Measurements from ENCODE around the gene DACH1. TPM values are rescaled to one million over a fixed set of nuclear protein-coding genes. Genes with fewer than 3 reads are reported as not detected.

The DACH1 gene
- polyA plus RNA-seq, 3 donors: 0.03 to 0.69 (median 0.26) TPM

- peaks cover 0 to 2% (median 0%) of the 10 kb centered on the region in 7 donors for H3K9me3 Mint-ChIP-seq
- H4K20me1 ChIP-seq (ENCODE audit: insufficient read depth, low read length): no peaks in the 10 kb centered on the region
- no peak overlapping the region for H3K9ac ChIP-seq (ENCODE audit: insufficient read depth, low read length, poor library complexity, severe bottlenecking)
- no peak for DNase-seq
- H3K79me2 ChIP-seq (ENCODE audit: insufficient read depth, low read length): peaks cover 54% of the 10 kb centered on the region
- no peaks in the 10 kb centered on the region for H3K9me3 ChIP-seq (replicated peaks in 1 of 2; ENCODE audit: control insufficient read depth in 1 of 2, insufficient read depth in 1 of 2, low read length in 2 of 2)
- intact Hi-C loops (cut with micrococcal nuclease): no loop called here
- no peak overlapping the region for H3K4me3 Mint-ChIP-seq
- no peak overlapping the region for H2AFZ ChIP-seq (ENCODE audit: insufficient read depth, low read depth, low read length, poor library complexity, severe bottlenecking)
- 100% methylated on average over 2 of the region's 8 CpGs for WGBS (ENCODE audit: insufficient coverage)
- no peaks in the 10 kb centered on the region for H3K27me3 ChIP-seq (ENCODE audit: control insufficient read depth in 2 of 2, insufficient read depth in 2 of 2, low read length in 2 of 2)
- no peak overlapping the region for H3K27ac Mint-ChIP-seq
- no peaks in the 10 kb centered on the region for H3K36me3 ChIP-seq (replicated peaks in 1 of 2; ENCODE audit: control insufficient read depth in 1 of 2, insufficient read depth in 2 of 2, low read length in 2 of 2)
- H3K4me3 ChIP-seq (replicated peaks in 1 of 3; ENCODE audit: low read depth in 2 of 3, low read length in 3 of 3): no peak overlapping the region
- H3K4me1 Mint-ChIP-seq: peaks cover 39% of the 10 kb centered on the region
- TF ChIP-seq, protein P1, sequence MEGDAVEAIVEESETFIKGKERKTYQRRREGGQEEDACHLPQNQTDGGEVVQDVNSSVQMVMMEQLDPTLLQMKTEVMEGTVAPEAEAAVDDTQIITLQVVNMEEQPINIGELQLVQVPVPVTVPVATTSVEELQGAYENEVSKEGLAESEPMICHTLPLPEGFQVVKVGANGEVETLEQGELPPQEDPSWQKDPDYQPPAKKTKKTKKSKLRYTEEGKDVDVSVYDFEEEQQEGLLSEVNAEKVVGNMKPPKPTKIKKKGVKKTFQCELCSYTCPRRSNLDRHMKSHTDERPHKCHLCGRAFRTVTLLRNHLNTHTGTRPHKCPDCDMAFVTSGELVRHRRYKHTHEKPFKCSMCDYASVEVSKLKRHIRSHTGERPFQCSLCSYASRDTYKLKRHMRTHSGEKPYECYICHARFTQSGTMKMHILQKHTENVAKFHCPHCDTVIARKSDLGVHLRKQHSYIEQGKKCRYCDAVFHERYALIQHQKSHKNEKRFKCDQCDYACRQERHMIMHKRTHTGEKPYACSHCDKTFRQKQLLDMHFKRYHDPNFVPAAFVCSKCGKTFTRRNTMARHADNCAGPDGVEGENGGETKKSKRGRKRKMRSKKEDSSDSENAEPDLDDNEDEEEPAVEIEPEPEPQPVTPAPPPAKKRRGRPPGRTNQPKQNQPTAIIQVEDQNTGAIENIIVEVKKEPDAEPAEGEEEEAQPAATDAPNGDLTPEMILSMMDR (IDR thresholded peaks at IDR 0.05): no peak
- H3K4me2 ChIP-seq (replicated peaks; ENCODE audit: extremely low read depth, low read length, poor library complexity, severe bottlenecking): no peak overlapping the region
- no peaks in the 10 kb centered on the region for H3K36me3 Mint-ChIP-seq
- no peak overlapping the region for H3K27ac ChIP-seq (ENCODE audit: low read depth in 1 of 2, low read length in 2 of 2)
- H3K4me1 ChIP-seq (ENCODE audit: control insufficient read depth in 1 of 2, insufficient read depth in 2 of 2, low read length in 2 of 2): peaks cover 18 to 25% of the 10 kb centered on the region in 2 donors
- peaks cover 0 to 1% (median 0%) of the 10 kb centered on the region in 3 donors for H3K27me3 Mint-ChIP-seq (ENCODE audit: low read depth in 3 of 3)
Measured at GRCh38 chr13:71827241-71827640, 39.8 kb downstream of the DACH1 start.

DNA sequence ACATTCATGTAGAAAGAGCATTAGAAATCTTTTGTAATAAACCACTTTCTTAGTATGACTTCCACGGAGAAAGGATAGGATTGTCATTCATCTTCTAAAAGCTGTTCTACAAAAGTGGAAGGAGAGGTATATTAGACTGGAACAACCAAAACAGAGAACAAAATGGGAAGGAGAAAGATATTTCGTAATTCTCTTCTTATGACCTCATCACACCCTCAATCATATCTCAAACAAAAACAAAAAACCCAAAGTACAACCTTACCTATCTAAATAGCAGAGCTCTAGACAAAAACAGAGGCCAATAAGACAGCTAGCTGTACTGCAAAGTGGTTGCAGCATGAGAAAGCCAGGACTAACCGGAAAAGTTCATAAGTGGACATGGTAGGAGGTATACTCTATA lies 46.3 kb downstream of the DACH1 start:
- Histone ChIP-seq H3K36me3 (replicated peaks in 1 of 2; ENCODE audit: control insufficient read depth in 1 of 2, insufficient read depth in 2 of 2, low read length in 2 of 2) (no peaks in the 10 kb centered on the region), H3K4me1 (ENCODE audit: control insufficient read depth in 1 of 2, insufficient read depth in 2 of 2, low read length in 2 of 2) (peaks cover 4 to 7% of the 10 kb centered on the region in 2 donors), H3K27ac (ENCODE audit: low read depth in 1 of 2, low read length in 2 of 2) (peak overlapping the region in 1 of 2 donors; percentile 34), H3K9me3 (replicated peaks in 1 of 2; ENCODE audit: control insufficient read depth in 1 of 2, insufficient read depth in 1 of 2, low read length in 2 of 2) (no peaks in the 10 kb centered on the region), H3K4me2 (replicated peaks; ENCODE audit: extremely low read depth, low read length, poor library complexity, severe bottlenecking) (peak overlapping the region; percentile 37), H3K79me2 (ENCODE audit: insufficient read depth, low read length) (peaks cover 41% of the 10 kb centered on the region), H3K9ac (ENCODE audit: insufficient read depth, low read length, poor library complexity, severe bottlenecking) (no peak overlapping the region), H3K27me3 (ENCODE audit: control insufficient read depth in 2 of 2, insufficient read depth in 2 of 2, low read length in 2 of 2) (no peaks in the 10 kb centered on the region), H3K4me3 (replicated peaks in 1 of 3; ENCODE audit: low read depth in 2 of 3, low read length in 3 of 3) (peak overlapping the region in 1 of 3 experiments; percentile 15), H4K20me1 (ENCODE audit: insufficient read depth, low read length) (no peaks in the 10 kb centered on the region), H2AFZ (ENCODE audit: insufficient read depth, low read depth, low read length, poor library complexity, severe bottlenecking) (peak overlapping the region; percentile 52)
- peak overlapping the region; percentile 47 to 54 for H3K4me3 Mint-ChIP-seq
- peak; percentile 20 to 50 (median 24) for DNase-seq
- TF ChIP-seq, protein P1 (IDR thresholded peaks at IDR 0.05): no peak
- H3K4me1 Mint-ChIP-seq: peaks cover 11% of the 10 kb centered on the region
- intact Hi-C loops (cut with micrococcal nuclease): no loop called here
- H3K9me3 Mint-ChIP-seq: peaks cover 0 to 2% (median 0%) of the 10 kb centered on the region in 7 donors
- peaks cover 0 to 1% (median 0%) of the 10 kb centered on the region in 3 donors for H3K27me3 Mint-ChIP-seq (ENCODE audit: low read depth in 3 of 3)
- peak overlapping the region; percentile 1 to 90 (median 63) for H3K27ac Mint-ChIP-seq
- H3K36me3 Mint-ChIP-seq: no peaks in the 10 kb centered on the region
- 100% methylated on average over 1 of the region's 3 CpGs for WGBS (ENCODE audit: insufficient coverage)

Data from CD14-positive monocyte (primary cell).